ENCODE results near the gene DNAJC21.
"Not testable (repeated sequence)": the region's sequence is repeated elsewhere in the genome, so short reads cannot be mapped to it uniquely, and the experiment has no call there.

DNAJC21 gene

GRCh38 chr5:34923694-34924461 lies 5.5 kb upstream of the DNAJC21 start:
- DNase-seq = no peak

GRCh38 chr5:34924462-34924765 lies 4.9 kb upstream of the DNAJC21 start:
- DNase-seq = no peak

GRCh38 chr5:34926318-34926888 lies 3.0 kb upstream of the DNAJC21 start:
- no peak for DNase-seq

- DNase-seq = no peak
These were observed 1.6 kb upstream of the DNAJC21 start for GRCh38 chr5:34927785-34928184.

GRCh38 chr5:34928267-34928666 lies 1.1 kb upstream of the DNAJC21 start:
- no peak for DNase-seq

GRCh38 chr5:34929720-34930461 lies 532 bp downstream of the DNAJC21 start:
- DNase-seq = peak; percentile 85 to 87

- no peak for DNase-seq
These were observed 1.1 kb downstream of the DNAJC21 start for GRCh38 chr5:34930462-34930844.

GRCh38 chr5:34930870-34931269 lies 1.5 kb downstream of the DNAJC21 start:
- no peak for DNase-seq

- DNase-seq = no peak
These were observed 3.6 kb downstream of the DNAJC21 start for GRCh38 chr5:34932947-34933346.

DNA sequence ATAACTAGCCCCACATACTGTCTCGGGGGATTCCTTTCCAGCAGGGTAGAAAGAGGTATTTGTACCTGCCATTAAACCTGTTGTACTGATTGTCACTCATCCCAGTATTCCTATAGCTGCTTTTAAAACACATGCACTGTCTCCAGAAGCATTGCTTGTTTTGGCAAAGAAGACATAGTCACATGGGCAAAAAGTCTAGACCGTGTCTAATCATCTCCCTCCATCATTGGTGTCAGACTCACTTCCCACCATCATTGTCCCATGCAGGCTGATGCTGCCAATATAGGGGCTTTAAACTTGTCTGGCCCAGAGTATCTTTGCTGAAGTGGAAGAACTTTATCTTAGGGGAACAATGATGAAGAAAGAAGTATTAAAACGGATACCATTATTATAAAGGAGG lies 12.6 kb downstream of the DNAJC21 start:
- no peak for DNase-seq

DNA sequence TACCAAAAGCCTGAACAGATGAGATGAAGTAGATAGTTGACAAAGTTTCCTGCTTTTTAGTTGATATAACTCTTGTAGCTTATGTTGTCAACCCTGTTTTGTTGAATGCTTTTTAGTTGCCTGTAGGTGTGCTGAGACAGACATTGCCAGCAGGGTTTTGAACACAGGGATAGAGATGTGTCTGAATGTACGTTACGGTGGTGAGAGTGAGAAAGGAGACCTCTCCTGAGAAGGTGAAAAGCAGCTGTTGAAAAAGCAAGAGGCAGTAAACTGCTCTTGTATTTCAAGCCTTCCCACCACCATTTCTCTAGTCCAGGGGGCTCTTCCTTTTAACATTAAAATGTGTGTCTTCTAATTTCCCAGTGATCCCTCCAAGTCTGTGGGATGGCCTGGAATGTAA lies 14.7 kb downstream of the DNAJC21 start:
- no peak for DNase-seq

DNA sequence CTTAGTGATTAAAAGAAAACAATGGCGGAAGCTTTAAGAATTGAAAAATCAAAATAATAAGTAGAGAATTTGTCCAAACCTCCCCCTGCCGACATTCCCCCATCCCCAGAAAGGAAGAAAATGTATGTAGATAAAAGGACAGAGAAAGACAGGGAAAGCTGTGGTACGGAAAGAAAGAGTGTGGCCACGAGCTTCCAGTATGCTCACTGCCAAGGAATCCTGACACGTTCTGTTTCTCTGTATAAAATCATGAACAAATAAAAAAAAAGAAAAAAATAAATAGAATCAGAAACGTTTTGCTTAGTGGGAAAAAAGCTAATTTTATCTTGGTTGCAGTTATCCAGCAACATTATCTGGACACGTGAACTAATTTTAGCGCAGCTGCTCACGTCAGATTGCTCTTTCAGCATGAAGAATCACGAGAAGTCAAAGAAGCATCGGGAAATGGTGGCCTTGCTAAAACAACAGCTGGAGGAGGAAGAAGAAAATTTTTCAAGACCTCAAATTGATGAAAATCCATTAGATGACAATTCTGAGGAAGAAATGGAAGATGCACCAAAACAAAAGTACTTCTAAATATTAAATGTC lies 15.2 kb downstream of the DNAJC21 start:
- no peak for DNase-seq

DNA sequence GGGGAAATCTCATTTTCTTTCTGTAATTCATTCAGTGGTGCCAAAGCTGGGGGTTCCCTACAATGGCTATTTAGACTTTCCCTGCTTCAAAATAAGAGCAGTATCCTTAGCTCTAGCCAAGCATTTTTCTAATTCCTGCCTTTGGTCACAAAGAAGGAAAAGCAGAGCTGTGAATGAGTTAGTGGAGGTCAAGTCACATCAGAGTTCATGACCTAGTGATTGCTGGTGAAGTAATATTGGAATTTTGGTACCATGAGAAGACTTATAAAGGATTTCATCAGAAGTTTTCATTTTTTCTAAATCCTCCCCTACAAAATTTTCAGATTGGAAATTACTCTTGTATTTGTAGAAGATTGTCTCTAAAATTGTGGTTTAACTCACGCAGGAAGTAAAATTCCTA lies 28.0 kb downstream of the DNAJC21 start:
- DNase-seq = no peak

- DNase-seq = peak in 1 of 2 donors; percentile 11
These were observed 28.7 kb downstream of the DNAJC21 start for GRCh38 chr5:34957857-34958690.

GRCh38 chr5:34959323-34959722 lies 30.0 kb downstream of the DNAJC21 start:
- DNase-seq = no peak

DNA sequence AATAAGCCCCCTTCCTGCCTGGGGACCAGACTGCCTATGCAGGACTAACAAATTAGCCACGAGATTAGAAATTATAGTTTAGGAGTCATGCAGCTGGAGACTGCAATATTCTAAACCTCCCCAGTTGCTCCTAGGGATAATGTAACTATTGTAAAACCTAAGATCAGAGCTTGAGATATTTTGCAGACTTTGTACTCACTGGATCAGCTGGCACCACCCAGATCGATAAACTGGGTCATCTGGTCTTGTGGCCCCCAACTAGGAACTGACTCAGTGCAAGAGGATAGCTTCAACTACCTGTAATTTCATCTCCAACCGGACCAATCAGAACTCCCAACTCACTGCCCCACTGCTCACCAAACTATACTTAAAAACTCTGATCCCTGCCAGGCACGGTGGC lies 38.2 kb downstream of the DNAJC21 start:
- no peak for DNase-seq

DNA sequence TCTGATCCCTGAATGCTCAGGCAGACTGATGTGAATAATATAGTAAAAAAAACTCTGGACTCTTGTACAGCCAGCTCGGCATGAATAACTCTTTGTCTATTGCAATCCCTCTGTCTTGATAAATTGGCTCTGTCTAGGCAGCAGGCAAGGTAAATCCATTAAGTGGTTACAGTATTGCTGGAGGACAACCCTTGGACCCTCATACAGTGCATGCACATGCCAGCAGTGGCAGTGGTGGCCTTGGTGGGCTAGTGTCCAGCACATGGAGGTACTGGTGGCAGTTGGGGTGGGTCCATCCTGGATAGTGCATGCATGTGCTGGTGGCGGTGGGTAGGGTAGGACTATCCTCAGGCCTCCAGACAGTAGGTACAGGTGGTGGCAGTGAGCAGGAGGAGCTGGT lies 38.9 kb downstream of the DNAJC21 start:
- DNase-seq = no peak

GRCh38 chr5:34970552-34970951 lies 41.2 kb downstream of the DNAJC21 start:
- no peak for DNase-seq

DNA sequence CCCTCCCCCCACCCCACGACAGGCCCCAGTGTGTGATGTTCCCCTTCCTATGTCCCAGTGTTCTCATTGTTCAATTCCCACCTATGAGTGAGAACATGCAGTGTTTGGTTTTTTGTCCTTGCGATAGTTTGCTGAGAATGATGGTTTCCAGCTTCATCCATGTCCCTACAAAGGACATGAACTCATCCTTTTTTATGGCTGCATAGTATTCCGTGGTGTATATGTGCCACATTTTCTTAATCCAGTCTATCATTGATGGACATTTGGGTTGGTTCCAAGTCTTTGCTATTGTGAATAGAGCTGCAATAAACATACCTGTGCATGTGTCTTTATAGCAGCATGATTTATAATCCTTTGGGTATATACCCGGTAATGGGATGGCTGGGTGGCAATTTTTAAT lies 42.3 kb downstream of the DNAJC21 start:
- not testable (repeated sequence) for DNase-seq

DNA sequence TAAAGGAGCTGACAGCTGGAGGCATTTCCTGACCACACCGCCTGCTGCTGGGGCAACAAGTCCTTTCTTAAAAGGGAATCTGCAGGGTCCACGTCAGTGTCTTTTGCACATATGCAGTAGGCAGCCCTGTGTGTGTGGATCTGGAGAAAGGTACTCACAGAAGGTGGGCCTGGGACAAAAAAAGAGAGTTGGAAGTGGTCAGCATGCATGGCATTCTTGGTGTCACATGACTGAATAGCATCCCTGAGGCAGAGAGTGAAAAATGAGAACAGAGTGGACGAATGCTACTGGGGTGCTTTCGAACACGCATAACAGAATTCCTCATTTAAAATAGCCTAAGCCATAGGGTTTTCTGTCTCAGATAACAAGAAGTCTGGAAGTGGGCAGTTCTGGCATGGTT lies 47.0 kb downstream of the DNAJC21 start:
- DNase-seq = no peak

GRCh38 chr5:34977934-34978613 lies 48.7 kb downstream of the DNAJC21 start:
- no peak for DNase-seq

GRCh38 chr5:34978681-34979080 lies 49.3 kb downstream of the DNAJC21 start:
- no peak for DNase-seq
